ENCODE measurements around the gene HSPB6. TPM values are rescaled to one million over a fixed set of nuclear protein-coding genes. Genes with fewer than 3 reads are reported as not detected.
A peak's percentile ranks its signal among the peaks of the same experiment; 100 is the strongest.

Gene HSPB6
- total and polyA plus RNA-seq, 12 donors, result 21.1 to 932 (median 265) TPM

- intact Hi-C loops (cut with DNase I), result no loop called here
- H3K27ac ChIP-seq, result no peak overlapping the region
- peaks cover 21 to 24% of the 10 kb centered on the region in 2 donors for H3K4me1 ChIP-seq (replicated peaks in 1 of 2)
- no peaks in the 10 kb centered on the region for H3K27me3 ChIP-seq
- no peak overlapping the region for H3K4me3 ChIP-seq
- H3K36me3 ChIP-seq (replicated peaks in 1 of 2), result peaks cover 0 to 57% of the 10 kb centered on the region in 2 donors
- 79 to 86% (median 81%) methylated on average over 13 to 17 of the region's 17 CpGs for WGBS, 4 donors
- no peaks in the 10 kb centered on the region for H3K9me3 ChIP-seq (replicated peaks in 1 of 3)
- peak in 2 of 7 donors; percentile 18 to 27 for DNase-seq
- TF ChIP-seq, protein P1, sequence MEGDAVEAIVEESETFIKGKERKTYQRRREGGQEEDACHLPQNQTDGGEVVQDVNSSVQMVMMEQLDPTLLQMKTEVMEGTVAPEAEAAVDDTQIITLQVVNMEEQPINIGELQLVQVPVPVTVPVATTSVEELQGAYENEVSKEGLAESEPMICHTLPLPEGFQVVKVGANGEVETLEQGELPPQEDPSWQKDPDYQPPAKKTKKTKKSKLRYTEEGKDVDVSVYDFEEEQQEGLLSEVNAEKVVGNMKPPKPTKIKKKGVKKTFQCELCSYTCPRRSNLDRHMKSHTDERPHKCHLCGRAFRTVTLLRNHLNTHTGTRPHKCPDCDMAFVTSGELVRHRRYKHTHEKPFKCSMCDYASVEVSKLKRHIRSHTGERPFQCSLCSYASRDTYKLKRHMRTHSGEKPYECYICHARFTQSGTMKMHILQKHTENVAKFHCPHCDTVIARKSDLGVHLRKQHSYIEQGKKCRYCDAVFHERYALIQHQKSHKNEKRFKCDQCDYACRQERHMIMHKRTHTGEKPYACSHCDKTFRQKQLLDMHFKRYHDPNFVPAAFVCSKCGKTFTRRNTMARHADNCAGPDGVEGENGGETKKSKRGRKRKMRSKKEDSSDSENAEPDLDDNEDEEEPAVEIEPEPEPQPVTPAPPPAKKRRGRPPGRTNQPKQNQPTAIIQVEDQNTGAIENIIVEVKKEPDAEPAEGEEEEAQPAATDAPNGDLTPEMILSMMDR (IDR thresholded peaks at IDR 0.05), result no peak
- no peak for TF ChIP-seq POLR2A (IDR thresholded peaks at IDR 0.05)
These were observed 36.2 kb downstream of the HSPB6 start for GRCh38 chr19:35720648-35721047.

DNA sequence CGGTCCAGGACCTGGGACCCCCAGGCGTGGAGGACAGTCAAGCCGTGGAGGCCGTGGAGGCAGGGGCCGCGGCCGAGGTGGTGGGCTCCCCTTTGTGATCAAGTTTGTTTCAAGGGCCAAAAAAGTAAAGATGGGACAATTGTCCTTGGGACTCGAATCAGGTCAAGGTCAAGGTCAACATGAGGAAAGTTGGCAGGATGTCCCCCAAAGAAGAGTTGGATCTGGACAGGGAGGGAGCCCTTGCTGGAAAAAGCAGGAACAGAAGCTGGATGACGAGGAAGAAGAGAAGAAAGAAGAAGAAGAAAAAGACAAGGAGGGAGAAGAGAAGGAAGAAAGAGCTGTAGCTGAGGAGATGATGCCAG lies 36.7 kb downstream of the HSPB6 start:
- H3K27ac ChIP-seq, result no peak overlapping the region
- H3K4me3 ChIP-seq, result no peak overlapping the region
- WGBS, 4 donors, result 72 to 79% (median 74%) methylated on average over 7 to 9 of the region's 9 CpGs
- no peaks in the 10 kb centered on the region for H3K27me3 ChIP-seq
- intact Hi-C loops (cut with DNase I), result no loop called here
- no peak for DNase-seq
- H3K4me1 ChIP-seq (replicated peaks in 1 of 2), result peaks cover 21 to 26% of the 10 kb centered on the region in 2 donors
- peaks cover 0 to 52% of the 10 kb centered on the region in 2 donors for H3K36me3 ChIP-seq (replicated peaks in 1 of 2)
- TF ChIP-seq POLR2A (IDR thresholded peaks at IDR 0.05), result no peak
- TF ChIP-seq, protein P1 (IDR thresholded peaks at IDR 0.05), result no peak
- no peaks in the 10 kb centered on the region for H3K9me3 ChIP-seq (replicated peaks in 1 of 3)

DNA sequence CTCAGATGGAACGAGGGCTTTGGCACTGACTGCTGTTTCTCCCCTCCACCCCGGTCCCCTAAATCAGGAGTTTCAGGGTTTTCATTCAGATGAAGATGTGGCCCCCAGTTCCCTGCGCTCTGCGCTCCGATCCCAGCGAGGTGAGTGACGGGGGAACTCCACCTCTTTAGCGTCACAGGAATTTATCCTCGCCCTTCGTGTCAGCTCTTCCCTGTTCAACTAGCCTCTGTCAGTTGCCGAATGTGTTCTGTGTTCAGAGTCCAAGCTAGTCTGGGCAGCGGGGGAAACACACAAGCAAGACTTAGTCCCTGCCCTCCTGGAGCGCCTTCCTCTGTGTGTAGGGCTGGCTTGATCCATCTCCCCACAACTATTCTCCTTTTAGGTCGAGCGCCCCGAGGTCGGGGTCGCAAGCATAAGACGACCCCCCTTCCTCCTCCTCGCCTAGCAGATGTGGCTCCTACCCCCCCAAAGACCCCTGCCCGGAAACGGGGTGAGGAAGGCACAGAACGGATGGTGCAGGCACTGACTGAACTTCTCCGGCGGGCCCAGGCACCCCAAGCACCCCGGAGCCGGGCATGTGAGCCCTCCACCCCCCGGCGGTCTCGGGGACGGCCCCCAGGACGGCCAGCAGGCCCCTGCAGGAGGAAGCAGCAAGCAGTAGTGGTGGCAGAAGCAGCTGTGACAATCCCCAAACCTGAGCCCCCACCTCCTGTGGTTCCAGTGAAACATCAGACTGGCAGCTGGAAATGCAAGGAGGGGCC lies 37.2 kb downstream of the HSPB6 start:
- peaks cover 0 to 46% of the 10 kb centered on the region in 2 donors for H3K36me3 ChIP-seq (replicated peaks in 1 of 2)
- WGBS, 4 donors, result 79 to 85% (median 80%) methylated on average over 23 to 32 of the region's 32 CpGs
- TF ChIP-seq POLR2A (IDR thresholded peaks at IDR 0.05), result no peak
- TF ChIP-seq, protein P1 (IDR thresholded peaks at IDR 0.05), result no peak
- intact Hi-C loops (cut with DNase I), result loop anchor here in 1 of 2 donors (10.0 kb wide), 1 partner anchor 175 kb away; the partner anchor contains the start of gene TMEM147
- H3K4me3 ChIP-seq, result no peak overlapping the region
- DNase-seq, result peak in 2 of 7 donors; percentile 33 to 55
- H3K27ac ChIP-seq, result no peak overlapping the region
- H3K27me3 ChIP-seq, result no peaks in the 10 kb centered on the region
- H3K9me3 ChIP-seq (replicated peaks in 1 of 3), result no peaks in the 10 kb centered on the region
- peaks cover 21 to 26% of the 10 kb centered on the region in 2 donors for H3K4me1 ChIP-seq (replicated peaks in 1 of 2)

DNA sequence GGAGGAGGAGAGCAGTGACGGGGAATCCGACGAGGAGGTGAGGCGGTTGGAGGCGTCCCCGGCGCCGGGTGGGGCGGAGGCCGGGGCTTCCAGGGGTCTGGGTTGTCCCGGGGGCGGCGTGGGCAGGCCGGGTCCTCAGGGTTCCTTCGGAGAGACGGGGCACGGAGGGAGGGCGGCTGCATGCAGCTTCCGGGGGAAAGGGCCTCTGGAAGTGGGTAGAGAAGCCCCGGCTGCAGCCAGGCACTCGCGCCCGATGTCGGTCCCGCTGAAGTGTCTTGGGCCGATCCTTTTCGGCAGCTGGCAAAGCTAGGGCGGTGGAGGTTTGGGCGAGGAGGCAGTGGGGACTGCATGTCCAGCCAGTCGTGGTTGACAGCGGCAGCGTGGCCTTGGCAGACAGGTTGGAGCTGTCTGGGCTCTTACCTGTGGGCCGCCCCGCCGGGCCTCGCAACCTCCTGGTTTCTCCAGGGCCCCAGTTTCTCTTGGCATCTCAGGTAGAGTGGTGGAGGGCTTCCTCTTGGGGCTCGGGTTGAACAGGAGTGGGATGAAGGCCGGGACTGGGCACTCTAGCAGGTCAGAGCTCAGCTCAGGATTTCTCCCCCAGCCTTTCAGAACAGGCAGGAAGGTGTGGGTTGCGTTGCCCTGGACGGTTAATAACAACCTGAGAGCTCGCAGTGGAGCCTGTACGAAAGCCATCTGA lies 38.3 kb downstream of the HSPB6 start:
- 1 to 3% (median 2%) methylated on average over 8 to 42 of the region's 42 CpGs for WGBS, 4 donors
- Histone ChIP-seq H3K27me3 (no peaks in the 10 kb centered on the region), H3K36me3 (replicated peaks in 1 of 2) (peaks cover 0 to 35% of the 10 kb centered on the region in 2 donors), H3K27ac (peak overlapping the region in 4 of 5 donors; percentile 72 to 99 (median 87)), H3K9me3 (replicated peaks in 1 of 3) (no peaks in the 10 kb centered on the region), H3K4me1 (replicated peaks in 1 of 2) (peaks cover 21 to 26% of the 10 kb centered on the region in 2 donors), H3K4me3 (peak overlapping the region in 3 of 4 donors; percentile 78 to 99 (median 84))
- intact Hi-C loops (cut with DNase I), result loop anchor here in 1 of 2 donors (10.0 kb wide), 1 partner anchor 174 kb away; the partner anchor contains the start of gene TMEM147
- TF ChIP-seq POLR2A (IDR thresholded peaks at IDR 0.05), result peak in 1 of 2 donors; percentile 4
- TF ChIP-seq, protein P1 (IDR thresholded peaks at IDR 0.05), result no peak
- peak in 5 of 7 donors; percentile 44 to 66 (median 62) for DNase-seq

All from adrenal gland (tissue), 12 donors.